GM21447 (cell line): ENCODE results near the gene EXOC6B.

ENCODE experiments used
- ATAC-seq: cut with Tn5 transposase; IDR thresholded peaks from one replicate; pipeline ENCODE4 v1.9.1; 2021; ENCODE audit not compliant: unreplicated experiment

Gene EXOC6B

DNA sequence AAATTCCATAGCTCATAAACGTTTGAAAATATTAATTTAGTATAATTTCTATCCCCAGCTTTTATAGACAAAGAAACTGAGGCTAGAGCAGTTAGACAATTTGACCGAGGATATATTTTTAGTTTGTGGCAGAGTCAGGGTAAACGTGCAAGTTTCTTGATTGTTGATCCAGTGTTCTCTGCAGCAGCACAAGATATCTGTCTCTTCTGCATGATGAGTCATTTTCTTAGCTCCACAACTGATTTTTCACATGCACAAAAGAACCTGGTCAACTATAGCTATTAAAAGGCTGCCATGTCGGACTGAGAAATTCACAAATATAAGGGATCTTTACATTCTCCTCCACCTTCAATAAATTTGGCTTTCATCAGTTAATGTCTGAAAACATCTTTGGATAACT lies 534.8 kb downstream of the EXOC6B start:
- ATAC-seq = no peak

DNA sequence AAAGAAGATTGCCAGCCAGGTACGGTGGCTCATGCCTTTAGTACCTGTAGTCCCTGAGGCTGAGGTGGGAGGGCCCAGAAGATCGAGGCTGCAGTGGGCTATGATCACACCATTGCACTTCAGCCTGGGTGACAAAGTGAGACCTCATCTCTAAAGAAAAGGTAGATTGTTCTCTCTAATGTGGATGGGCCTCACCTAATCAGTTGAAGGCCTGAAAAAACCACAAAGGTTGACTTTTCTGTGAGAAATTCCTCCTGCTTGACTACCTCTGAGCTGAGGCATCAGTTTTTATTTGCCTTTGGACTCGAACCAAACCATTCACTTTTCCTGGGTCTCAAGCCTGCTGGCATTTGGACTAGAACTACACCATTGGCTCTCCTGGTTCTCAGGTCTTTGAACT lies 536.1 kb downstream of the EXOC6B start:
- no peak for ATAC-seq

DNA sequence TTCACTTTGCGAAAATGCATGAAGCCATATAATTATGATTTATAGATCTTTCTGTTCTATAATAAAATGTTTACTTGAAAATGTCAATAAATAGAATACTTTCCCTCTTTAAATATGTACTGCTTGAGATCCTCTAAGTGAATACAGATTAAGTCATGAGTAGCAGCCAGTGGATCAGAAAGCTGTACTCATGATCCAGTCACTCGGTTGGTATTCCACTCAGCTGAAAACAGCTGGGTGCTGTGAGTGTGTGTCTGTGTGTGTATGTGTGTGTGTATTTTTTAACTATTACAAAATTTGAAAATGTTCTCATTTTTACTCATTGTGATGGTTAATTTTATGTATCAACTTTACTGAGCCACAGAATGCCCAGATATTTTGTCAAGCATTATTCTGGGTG lies 536.5 kb downstream of the EXOC6B start:
- ATAC-seq = no peak

DNA sequence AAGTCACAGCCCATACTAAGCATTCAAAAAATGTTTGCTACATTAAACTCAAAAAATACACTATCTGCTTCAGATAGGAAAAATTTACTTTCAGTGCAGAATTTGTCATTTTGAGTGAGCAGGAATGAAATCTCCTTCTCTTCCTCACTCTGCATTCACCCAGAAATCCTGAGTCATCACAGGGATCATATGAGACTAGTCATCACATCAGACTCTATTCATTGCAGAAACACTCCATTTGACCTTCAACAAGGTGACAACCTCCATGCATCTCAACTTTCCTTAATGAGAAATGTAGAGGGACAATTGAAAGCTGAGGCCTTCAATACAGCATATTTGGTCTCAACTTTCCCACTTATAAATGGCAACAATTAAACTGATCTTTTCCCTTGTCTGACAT lies 547.8 kb downstream of the EXOC6B start:
- no peak for ATAC-seq

DNA sequence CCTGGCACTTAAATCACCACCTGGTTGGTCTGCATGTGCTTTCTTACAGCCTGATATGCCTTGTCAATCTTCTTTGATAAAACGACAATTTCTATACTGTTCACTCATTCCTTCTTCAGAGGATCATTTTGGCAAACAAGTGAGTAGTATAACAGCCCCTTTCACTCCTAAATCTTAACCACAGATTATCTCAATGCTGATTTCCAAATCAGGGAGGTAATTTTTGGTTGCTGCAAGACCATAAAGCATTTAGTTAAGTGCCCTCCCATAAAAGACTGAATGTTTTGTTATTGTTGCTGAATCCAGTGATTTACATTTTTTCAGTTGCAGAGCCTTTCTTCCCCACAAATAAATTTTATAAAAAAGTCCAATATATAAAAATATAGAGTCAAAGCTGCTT lies 549.0 kb downstream of the EXOC6B start:
- ATAC-seq = no peak

DNA sequence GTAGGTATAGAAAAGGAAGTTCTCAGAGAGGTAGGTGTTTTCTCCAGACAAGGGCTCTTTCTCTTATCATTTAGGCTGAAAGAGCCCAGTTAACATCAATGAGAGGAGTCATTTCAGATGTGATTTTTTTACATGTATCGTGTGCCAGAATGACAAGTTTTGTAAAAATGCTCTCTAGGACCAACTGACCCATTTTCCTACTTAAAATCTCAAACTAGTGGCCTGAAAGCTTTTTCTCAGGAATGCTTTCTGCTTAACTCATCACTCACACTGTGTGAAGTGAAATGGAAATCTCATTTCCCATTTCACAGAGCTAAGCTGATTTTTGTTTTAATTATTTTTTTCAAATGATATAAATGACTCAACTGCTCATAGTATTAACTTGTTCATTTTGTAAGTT lies 549.5 kb downstream of the EXOC6B start:
- ATAC-seq = no peak

DNA sequence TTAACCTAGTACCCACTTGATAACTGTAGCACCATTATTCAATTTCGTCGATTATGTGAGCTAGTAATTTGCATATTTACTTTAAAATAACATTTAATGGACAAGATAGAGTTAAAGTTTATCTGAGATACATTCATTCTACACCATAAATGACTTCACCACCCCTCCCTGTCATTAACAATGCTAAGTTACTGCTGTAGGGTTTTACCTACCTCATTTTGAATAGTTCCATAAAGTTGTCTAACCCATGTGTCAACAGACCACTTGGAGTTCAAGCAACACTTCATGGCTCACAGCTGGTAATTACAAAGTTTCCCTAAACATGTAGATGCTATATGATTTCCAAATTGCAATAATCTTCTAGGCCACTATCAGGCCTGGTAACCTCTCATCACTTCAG lies 550.7 kb downstream of the EXOC6B start:
- no peak for ATAC-seq

DNA sequence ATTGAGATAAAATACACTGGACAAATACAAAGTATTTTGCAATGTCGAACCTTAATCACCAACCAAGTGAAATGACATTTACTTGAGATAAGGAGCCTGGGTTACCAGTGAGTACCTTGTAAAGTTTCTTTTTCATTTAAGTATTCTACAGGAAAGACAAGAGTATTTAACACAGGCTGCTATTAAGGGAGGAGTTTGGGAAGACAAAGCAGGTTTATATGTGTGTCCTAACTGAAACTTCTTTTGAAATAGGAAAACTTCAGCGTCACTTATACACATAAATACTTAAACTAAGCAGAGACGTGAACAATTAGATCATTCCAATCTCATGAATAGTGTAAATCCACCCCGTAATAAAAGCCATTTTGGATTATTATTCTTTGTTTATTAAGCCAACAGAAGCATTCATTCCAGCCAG lies 551.4 kb downstream of the EXOC6B start:
- ATAC-seq = no peak

DNA sequence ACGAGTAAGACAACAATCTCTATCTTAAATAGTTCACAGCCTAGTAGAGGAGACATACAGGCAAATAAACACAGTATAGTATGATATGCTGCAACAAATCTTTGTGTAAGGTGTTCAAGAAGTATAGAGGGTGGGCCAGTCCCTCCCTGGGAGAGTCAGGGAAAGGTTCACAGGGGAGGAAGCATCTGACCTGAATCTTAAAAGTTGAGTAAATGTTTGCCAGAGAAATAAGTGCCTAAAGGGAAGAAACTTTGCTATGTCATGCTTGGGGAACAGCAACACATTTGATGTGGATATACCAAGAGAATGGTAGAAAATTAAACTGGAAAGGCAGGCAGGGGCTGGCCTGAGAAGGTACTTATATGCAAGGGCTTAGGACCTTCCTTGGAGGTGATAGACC lies 552.4 kb downstream of the EXOC6B start:
- ATAC-seq = no peak

DNA sequence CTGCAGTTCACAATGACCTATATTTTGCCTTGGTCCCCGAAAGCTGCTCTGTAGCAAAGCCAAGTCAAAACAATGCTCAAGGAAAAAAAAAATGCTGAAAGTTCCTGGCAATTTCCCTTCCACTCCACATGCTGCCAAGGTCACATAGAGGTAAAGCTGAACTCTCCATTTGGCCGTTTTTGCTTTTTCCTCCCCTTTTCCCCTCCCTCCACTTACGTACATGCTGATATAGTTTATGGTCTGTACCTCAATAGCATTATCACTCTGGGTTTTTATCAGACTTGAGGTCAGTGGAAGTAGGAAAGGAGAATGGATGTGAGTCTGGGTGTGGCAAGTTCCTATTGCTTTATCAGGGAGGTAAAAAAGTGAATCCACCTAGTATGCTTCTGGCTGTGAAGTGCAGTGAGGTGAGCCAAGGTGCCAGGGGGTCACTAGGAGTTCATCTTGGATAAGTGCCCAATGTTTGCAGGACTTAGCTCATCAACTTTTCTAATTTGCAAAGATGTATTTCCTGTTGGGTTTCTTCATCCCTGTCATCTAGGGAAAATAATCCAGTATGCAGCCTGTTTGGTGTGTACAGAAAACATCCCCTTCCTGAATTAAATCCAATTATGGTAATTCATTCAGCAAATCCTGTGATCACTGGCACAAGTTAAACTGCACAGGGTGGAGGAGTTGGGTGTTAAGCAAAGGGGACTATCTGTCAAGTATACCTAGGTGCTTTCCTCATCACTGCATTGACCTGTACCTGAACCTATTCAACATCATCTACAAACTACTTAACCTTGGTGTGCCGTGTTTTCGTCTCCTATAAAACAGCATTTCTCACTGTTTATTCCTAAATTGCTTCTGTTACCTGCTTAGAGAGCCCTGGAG lies 553.8 kb downstream of the EXOC6B start:
- no peak for ATAC-seq

DNA sequence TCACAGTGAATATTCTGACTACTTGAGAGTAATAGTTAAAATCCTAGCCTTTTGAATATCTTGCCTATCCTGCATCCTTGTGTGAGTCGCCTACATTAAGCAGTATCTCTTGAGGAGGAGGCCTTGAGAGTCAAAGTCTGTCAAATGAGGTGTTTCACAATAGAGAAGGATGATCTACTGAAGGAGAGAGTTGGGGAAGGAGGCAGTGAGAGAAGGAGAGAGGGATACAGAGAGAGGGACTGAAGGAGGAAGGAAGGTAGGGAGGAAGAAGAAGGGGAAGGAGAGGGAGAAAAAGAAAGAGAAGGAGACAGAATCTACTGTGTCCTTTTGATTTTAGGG lies 554.6 kb downstream of the EXOC6B start:
- ATAC-seq = no peak

DNA sequence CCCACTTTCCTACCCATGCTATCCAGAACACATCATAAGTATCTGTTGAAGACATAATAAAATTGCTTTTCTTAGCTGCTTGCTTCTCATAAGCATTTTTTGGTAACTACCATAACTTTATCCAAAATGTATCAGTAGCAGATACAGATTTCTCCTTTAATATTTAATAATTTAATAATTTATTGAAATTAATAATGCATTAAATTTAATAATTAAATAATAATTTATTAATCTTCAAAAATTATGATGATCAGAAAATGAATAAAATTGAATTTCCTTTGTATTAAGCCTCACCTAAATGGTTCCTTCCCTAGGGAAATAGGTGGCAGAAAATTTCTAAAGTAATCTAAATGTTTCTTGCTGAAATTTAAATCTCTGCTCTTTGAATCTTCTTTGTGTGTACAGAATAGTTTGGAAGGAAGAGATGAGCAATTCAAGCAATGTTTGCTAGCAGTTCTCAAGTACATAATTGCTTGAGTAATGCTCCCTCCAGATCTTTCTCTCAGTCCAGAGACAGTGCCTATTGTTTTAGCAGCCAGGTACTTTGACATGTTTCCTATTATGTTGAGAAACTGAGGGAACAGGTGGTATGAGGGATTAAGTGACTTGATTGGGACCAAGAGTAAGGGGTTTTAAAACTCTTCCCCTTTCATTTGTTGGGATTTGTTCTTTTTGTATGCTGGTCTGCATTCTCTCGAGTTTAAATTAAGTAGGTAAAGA lies 555.1 kb downstream of the EXOC6B start:
- ATAC-seq = no peak

DNA sequence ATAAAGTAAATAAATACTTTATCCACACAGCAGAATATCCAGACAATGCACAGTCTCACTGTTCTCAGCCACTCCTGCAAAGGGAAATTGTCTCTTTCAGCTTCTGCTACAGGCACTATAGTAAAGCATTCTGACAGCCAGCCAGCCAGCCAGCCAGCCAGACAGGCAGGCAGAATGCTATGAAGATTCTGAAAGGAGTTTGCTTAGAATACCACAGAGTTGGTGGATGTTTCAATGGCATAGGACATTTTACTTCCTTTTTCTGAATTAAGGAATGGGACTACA lies 562.1 kb downstream of the EXOC6B start:
- ATAC-seq = no peak

DNA sequence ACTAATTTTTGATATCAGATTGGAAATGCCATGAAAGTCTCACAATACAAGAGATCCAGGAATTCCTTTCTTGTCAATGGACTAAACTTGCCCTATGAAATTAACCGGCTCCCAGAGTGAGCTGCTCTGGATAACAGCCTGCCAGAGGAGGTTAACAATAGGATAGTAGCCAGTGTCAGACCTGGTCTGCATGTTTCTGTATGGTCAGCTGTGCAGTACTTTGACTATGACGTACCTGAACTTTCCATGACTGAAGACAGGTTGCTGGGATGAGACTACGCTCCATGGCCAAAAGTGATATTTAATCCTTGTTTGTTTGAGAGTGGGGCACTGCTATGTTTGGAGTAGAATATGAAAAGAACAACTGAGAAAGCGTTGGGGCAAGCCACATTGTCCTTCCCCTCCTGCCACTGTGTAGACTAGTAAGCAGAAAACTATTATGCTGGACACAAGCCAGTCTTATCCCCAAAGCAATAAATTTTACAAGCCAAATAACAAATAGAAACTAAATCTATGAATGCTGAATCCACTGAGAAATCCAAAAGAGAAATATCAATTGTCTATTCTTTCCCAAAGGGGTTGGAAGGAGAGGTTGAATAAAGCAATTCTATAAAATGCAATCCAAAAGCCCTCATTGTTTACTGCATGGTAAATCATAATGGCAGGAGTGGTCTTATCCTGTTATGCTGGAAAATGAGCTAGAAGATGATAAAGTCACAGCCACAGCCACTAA lies 562.6 kb downstream of the EXOC6B start:
- no peak for ATAC-seq

DNA sequence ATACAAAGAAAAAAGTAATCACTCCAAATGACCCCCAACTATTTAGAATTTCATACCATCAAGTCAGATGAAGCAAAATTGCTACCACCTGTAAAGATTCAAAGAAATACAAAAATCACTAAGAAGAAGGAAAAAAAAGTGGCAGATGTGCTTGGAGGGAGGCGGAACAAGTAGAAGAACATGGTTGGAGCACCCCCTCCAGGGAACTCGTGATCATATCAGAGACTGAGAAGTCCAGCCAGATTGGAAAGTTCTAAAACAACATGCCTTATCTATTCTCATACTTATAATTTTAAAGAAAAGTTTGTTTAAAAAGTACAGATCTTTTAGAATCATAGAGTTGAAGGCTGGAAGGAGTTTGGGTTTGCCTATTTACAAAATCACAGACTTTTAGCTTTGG lies 564.8 kb downstream of the EXOC6B start:
- ATAC-seq = no peak

DNA sequence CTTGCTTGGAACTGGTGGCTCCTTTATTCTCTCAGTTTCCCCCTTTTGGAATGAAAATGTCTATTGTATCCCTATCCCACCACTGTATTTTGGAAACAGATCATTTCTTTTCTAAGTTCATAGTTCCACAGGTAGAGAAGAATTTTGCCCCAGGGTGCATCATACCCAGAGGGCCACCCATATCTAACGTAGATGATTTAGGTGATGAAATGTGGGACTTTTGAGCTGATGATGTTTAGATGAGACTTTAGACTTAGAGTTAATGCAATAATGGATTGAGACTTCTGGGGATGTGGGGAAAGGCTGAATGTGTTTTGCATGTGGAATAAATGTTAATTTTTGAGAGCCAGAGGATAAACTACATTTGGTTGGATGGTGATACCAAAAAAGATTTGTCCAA lies 570.3 kb downstream of the EXOC6B start:
- no peak for ATAC-seq

DNA sequence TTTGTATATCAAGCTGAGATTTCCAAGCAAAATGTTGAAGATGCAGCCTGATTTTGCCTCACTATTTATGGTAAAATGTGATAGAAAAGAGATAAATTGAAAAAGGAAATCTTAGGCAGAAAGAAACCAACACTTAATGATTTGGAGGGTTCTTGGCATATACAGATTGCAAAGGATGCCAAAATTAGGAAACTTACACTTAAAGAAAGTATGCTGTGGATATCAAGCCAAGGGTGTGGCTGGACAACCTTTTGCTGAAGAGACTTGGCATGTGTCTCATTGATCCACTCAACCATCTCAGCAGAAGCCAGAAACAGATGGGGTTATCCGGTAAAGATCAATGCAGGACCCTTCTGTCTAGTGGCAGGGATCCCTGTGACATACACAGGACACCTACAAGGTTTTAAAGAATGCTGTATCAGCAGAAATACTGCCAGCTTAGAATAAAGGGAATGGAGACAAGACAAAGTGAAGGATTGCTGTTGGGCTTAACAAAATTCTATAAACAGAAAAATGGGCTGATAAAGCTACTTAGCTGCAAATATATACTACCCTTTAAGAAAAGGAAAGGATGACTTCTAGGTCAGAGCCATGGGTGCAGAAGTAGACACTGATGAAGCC lies 570.9 kb downstream of the EXOC6B start:
- ATAC-seq = no peak

DNA sequence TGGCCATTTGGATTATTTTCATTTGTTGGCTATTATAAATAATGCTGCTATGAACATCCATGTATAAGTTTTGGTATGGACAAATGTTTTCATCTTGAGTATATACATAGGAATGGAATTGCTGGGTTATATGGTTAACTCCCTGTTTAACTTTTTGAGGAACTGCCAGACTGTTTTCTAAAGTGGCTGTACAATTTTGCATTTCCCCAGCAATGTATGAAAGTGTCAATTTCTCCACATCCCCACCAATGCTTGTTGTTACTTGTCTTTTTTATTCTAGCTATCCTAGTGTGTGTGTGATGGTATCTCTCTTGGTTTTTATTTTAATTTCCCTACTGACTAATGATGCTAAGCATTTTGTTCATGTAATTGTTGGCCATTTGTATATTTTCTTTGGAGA lies 587.5 kb downstream of the EXOC6B start:
- no peak for ATAC-seq

DNA sequence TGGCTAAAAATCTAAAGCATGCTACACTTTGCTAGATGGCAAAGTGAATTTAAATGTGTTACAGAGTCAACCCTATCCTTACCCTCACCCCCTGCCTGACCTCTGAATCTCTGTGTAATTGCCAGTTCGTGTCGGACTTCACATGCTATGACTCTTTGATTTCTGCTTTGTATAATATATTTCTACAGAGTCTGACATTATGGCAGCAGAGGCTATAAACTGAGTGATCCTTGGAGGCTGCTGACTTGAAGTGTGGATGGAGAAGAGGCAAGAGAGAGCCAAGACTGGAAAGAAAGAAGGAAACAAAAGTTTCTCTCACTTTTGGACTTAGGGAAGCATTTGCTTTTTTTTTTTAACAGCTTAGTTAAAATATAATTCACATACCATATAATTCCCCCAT lies 588.3 kb downstream of the EXOC6B start:
- no peak for ATAC-seq

DNA sequence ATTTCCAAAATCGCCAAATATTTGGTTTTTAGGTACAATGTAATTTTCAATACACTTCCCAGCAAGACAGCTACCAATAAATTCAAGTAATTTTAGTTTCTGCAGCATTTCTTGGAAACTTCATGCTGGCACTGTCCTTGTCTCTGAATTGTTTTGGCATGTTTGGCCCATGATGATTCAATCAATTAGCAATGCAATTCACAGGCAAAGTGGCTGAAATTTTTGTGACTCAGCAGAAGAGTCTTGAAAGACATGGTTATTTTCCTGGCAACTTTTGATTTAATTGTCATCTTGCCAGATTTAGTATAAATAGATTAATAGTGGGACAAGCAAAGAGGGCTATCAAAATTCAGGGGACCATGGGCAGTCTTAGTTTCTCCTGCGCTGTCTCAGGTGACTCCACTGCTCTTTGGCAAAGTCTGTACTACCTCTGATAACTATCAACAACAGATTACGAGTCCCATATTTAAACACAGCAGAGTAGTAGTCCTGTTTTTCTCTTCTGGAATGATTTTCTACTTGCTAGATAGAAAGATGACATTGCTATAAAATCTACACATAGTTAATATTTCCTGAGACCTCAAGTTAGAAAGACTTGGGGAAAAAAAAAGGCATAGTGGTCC lies 589.3 kb downstream of the EXOC6B start:
- ATAC-seq = no peak
